SJCRH30 (cell line): ENCODE results near the gene CDC42BPG. TPM values are rescaled to one million over a fixed set of nuclear protein-coding genes. Genes with fewer than 3 reads are reported as not detected.

Experiments
- DNase-seq, 2 experiments: peaks; one replicate each; pipeline ENCODE4 v3.0.0-alpha.2; 2015 to 2020
- H3K27ac ChIP-seq: fragments of 250-450 bp; sonication (Bioruptor Pico); 2 replicates; pipeline ENCODE4 v1.5.1; 2020; ENCODE audit warnings: mild to moderate bottlenecking, moderate library complexity
- H3K27me3 ChIP-seq: fragments of 250-450 bp; sonication (Bioruptor Pico); 2 replicates; pipeline ENCODE4 v1.5.1; 2020; ENCODE audit warnings: mild to moderate bottlenecking, moderate library complexity
- H3K36me3 ChIP-seq: fragments of 250-450 bp; sonication (Bioruptor Pico); 2 replicates; pipeline ENCODE4 v1.5.1; 2020; ENCODE audit warnings: mild to moderate bottlenecking, moderate library complexity
- H3K4me1 ChIP-seq: fragments of 250-450 bp; sonication (Bioruptor Pico); 2 replicates; pipeline ENCODE4 v1.5.1; 2020; ENCODE audit warnings: mild to moderate bottlenecking, moderate library complexity
- H3K4me3 ChIP-seq: fragments of 250-450 bp; sonication (Bioruptor Pico); 2 replicates; pipeline ENCODE4 v1.5.1; 2020; ENCODE audit warnings: mild to moderate bottlenecking, moderate library complexity
- H3K9me3 ChIP-seq: fragments of 250-450 bp; sonication (Bioruptor Pico); replicated peaks from 2 replicates; pipeline ENCODE4 v1.5.1; 2020; ENCODE audit warnings: mild to moderate bottlenecking, moderate library complexity
- total RNA-seq: library from RNA; depleted of rRNA; stranded (reverse); fragments of >200 nt; shearing (Covaris generic); gene quantifications from 2 replicates; pipeline ENCODE4 v1.2.3, GENCODE V29; 2014

Gene CDC42BPG
- total RNA-seq, 1 experiment from 2014 or later = 0.10 TPM

GRCh38 chr11:64875369-64876228, 31.1 kb upstream of the CDC42BPG start:
- Histone ChIP-seq H3K4me1 (peaks cover 59% of the 10 kb centered on the region), H3K9me3 (no peaks in the 10 kb centered on the region), H3K36me3 (peaks cover 12% of the 10 kb centered on the region; the same call in 1 of the 2 replicates), H3K27me3 (no peaks in the 10 kb centered on the region), H3K27ac (peak overlapping the region; percentile 97), H3K4me3 (peak overlapping the region; percentile 19)
- DNase-seq = no peak

GRCh38 chr11:64874308-64875240, 30.1 kb upstream of the CDC42BPG start:
- H3K27ac ChIP-seq = peak overlapping the region; percentile 97
- H3K4me3 ChIP-seq = peak overlapping the region; percentile 19

DNA sequence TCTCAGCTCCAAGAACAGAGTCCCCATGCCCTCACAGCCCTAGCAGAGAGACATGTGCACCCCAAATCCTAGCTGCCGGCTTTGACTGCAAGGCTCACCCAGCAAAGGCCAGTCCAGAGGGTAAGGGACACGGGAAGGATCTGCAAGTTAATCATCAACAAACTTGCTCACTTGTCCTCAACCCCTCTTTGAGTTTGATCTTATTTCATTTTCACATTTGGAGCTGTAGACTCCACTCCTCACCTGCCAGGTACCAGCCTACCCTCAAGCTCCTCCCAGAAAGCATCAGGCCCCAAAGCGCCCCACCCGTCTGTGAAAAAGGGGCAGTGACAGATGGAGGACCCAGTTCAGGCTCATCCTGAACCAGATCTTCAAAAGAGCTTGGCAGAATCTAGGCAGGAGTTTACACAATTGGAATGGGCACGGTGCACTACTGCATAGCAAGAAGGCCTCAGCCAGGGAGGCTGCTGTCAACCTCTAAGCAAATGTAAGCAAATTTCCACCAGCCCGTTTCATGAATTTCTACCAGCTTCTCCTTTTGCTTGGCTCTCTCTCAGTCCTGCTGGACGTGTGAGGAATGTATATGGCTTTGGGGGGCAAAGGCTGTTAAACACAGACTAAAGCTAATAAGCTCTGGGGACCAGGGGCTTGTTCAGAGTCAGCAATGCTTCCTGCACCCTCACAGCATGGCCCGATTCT, 28.5 kb upstream of the CDC42BPG start:
- Histone ChIP-seq H3K9me3 (no peaks in the 10 kb centered on the region), H3K27ac (no peak overlapping the region; the same call in 1 of the 2 replicates), H3K36me3 (peaks cover 12% of the 10 kb centered on the region; the same call in 1 of the 2 replicates), H3K4me1 (peaks cover 80% of the 10 kb centered on the region), H3K27me3 (no peaks in the 10 kb centered on the region), H3K4me3 (no peak overlapping the region)
- no peak for DNase-seq

More at GRCh38 chr11:64874308-64875240, 30.1 kb upstream of the CDC42BPG start:
- Histone ChIP-seq H3K4me1 (peaks cover 68% of the 10 kb centered on the region), H3K27me3 (no peaks in the 10 kb centered on the region), H3K36me3 (peaks cover 12% of the 10 kb centered on the region; the same call in 1 of the 2 replicates), H3K9me3 (no peaks in the 10 kb centered on the region)
- DNase-seq = peak; percentile 98 to 99

DNA sequence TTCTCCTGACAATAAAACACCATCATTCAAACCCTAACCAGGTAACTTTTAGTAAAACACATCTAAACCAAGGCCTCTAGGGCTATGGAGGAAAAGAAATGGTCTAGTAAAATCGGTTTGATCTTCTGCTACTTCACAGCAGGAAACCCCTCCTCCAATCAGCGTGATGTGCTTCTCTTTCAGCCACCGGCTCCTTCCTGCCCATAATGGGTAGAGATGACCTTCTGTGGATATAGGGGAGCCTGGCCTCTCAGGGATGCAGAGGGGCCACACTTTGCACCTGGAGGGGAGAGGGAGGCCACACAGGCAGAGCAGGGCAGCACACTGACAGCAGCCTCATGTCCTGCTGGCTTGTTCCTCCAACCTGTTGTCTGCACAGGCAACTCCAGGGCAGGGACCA, 27.0 kb upstream of the CDC42BPG start:
- H3K27me3 ChIP-seq = no peaks in the 10 kb centered on the region
- no peak for DNase-seq
- no peak overlapping the region for H3K4me3 ChIP-seq
- peaks cover 12% of the 10 kb centered on the region; the same call in 1 of the 2 replicates for H3K36me3 ChIP-seq
- peaks cover 77% of the 10 kb centered on the region for H3K4me1 ChIP-seq
- peak overlapping the region; percentile 83 for H3K27ac ChIP-seq
- H3K9me3 ChIP-seq = no peaks in the 10 kb centered on the region

DNA sequence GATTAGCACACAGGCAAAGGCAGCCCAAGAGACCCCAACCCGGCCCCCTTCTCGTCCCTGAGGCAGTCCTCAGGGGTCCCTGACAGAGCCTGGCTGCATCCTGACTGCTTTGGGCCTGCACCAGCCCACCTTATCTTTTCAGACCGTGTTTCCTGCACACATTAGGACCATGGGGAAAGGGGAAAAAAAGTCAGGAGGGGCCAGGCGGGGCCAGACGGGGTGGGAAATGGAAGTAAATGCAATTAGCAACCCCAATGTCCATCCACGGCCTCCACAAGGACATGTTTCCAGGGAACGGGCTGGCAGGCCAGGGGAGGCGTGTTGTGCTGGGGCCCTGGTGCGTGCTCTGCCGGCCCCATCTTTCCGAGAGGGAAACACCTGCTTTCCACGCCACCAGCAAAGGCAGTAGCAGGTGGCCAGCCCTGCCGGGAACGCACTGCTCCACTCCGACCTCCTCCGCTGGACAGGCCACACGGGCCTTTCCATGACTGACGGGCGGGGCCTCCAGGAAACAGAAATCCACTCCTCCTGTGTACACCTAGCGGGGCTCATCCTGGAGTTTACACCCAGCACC, 26.5 kb upstream of the CDC42BPG start:
- Histone ChIP-seq H3K27ac (peak overlapping the region; percentile 83), H3K4me3 (peak overlapping the region; percentile 7; the same call in 1 of the 2 replicates), H3K4me1 (peaks cover 73% of the 10 kb centered on the region), H3K9me3 (no peaks in the 10 kb centered on the region), H3K36me3 (peaks cover 13% of the 10 kb centered on the region; the same call in 1 of the 2 replicates), H3K27me3 (no peaks in the 10 kb centered on the region)
- DNase-seq = no peak

GRCh38 chr11:64870176-64870892, 25.9 kb upstream of the CDC42BPG start:
- H3K27ac ChIP-seq = peak overlapping the region; percentile 83
- DNase-seq = peak; percentile 83 to 91
- no peaks in the 10 kb centered on the region for H3K9me3 ChIP-seq
- H3K27me3 ChIP-seq = no peaks in the 10 kb centered on the region
- H3K4me1 ChIP-seq = peaks cover 73% of the 10 kb centered on the region
- H3K4me3 ChIP-seq = peak overlapping the region; percentile 7; the same call in 1 of the 2 replicates
- H3K36me3 ChIP-seq = peaks cover 15% of the 10 kb centered on the region; the same call in 1 of the 2 replicates

- Histone ChIP-seq H3K27ac (peak overlapping the region; percentile 83), H3K36me3 (peaks cover 15% of the 10 kb centered on the region; the same call in 1 of the 2 replicates), H3K4me3 (no peak overlapping the region), H3K9me3 (no peaks in the 10 kb centered on the region), H3K27me3 (no peaks in the 10 kb centered on the region), H3K4me1 (peaks cover 73% of the 10 kb centered on the region)
- DNase-seq = peak; percentile 64 to 75
Observed at GRCh38 chr11:64869571-64870175, 25.2 kb upstream of the CDC42BPG start.

DNA sequence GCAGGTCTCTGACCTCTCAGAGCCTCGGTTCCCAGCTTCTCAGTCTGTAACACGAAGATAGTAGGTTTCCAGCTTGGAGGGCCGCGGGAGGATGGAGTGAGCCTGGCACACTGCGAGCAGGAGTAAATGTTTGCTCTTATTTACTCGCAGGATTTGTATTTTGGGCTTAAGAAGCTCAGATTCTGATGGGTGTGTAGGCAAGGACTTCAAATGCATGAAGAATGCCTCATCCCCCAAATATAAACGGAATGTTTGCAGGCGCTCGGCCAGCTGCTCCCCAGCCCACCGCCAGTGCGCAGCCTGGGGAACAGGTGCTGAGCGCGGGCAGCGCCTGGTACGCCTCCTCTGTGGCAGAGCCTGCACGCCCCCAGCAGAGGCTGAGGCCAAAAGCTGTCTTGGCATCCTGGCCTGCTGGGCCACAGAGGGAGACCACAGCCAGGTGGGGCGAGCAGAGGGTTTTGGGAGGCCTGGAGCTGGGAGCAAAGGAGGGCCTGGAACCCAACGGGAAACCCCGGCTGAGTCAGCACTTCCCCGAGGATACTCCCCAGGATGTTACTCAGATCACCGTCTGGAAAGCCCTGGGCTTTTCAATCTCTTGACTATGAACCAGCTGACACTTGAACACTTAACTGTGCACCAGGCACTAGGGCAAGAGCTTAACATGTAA, 24.6 kb upstream of the CDC42BPG start:
- DNase-seq = peak; percentile 92 to 94
- no peaks in the 10 kb centered on the region for H3K27me3 ChIP-seq
- peaks cover 77% of the 10 kb centered on the region for H3K4me1 ChIP-seq
- no peaks in the 10 kb centered on the region for H3K9me3 ChIP-seq
- peak overlapping the region; percentile 83 for H3K27ac ChIP-seq
- H3K36me3 ChIP-seq = peaks cover 15% of the 10 kb centered on the region; the same call in 1 of the 2 replicates
- no peak overlapping the region for H3K4me3 ChIP-seq

- Histone ChIP-seq H3K9me3 (no peaks in the 10 kb centered on the region), H3K27ac (peak overlapping the region; percentile 83), H3K36me3 (peaks cover 10% of the 10 kb centered on the region; the same call in 1 of the 2 replicates), H3K27me3 (no peaks in the 10 kb centered on the region), H3K4me1 (peaks cover 80% of the 10 kb centered on the region), H3K4me3 (no peak overlapping the region)
- DNase-seq = no peak
Observed at GRCh38 chr11:64867748-64868462, 23.5 kb upstream of the CDC42BPG start.

DNA sequence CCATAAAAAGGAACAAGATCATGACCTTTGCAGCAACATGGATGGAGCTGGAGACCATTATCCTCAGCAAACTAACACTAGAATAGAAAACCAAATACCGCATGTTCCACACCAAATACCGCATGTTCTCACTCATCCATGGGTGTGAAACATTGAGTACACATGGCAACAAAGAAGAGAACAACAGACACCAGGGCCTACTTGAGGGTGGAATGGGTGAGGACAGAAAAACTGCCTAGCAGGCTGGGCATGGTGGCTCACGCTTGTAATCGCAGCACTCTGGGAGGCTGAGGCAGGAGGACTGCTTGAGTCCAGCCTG, 21.7 kb upstream of the CDC42BPG start:
- Histone ChIP-seq H3K4me3 (no peak overlapping the region), H3K27ac (no peak overlapping the region), H3K27me3 (no peaks in the 10 kb centered on the region), H3K9me3 (no peaks in the 10 kb centered on the region), H3K4me1 (peaks cover 84% of the 10 kb centered on the region), H3K36me3 (0 out of 2 replicates have a peak, but pooled peaks cover 3% of the 10 kb centered on the region)
- no peak for DNase-seq

DNA sequence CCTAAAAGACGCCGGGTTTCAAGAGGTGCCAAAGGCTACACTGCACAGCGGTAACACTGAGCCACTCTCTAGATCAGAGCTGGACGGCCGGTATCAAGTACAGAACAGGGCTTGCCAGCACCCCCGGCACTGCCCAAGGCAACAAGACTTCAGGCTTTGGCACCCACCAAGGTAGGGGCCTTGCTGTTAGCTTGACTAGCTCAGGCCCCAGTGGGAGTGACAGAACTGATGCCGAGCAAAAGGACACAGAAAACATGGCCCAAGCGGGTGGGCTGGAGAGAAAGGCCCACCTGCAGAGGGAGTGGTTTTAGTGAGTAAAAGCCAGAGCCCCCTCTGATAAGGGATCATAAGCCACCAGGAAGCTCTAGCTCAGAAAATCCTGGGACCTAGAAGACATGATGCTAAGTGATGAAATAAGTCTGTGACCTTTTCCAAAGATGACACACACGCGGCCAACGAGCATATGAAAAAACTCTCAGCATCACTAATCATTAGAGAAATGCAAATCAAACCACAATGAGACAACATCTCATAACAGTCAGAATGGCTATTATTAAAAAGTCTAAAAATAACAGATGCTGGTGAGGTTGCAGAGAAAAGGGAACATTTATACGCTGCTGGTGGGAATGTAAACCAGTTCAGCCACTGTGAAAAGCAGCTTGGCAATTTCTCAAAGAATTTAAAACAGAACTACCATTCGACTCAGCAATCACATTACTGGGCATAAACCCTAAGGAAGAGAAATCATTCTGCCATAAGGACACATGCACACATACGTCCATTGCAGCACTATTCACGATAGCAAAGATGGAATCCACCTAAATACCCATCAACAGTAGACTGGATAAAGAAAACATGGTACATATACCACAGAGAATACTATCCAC, 21.1 kb upstream of the CDC42BPG start:
- Histone ChIP-seq H3K27me3 (no peaks in the 10 kb centered on the region), H3K4me3 (no peak overlapping the region), H3K27ac (peak overlapping the region; percentile 84), H3K36me3 (0 out of 2 replicates have a peak, but pooled peaks cover 3% of the 10 kb centered on the region), H3K4me1 (peaks cover 79% of the 10 kb centered on the region), H3K9me3 (no peaks in the 10 kb centered on the region)
- DNase-seq = no peak
